GM03348 (cell line): ENCODE data around the gene ANKRD39.
A peak's percentile ranks its signal among the peaks of the same experiment; 100 is the strongest.
"Not testable (repeated sequence)": the region's sequence is repeated elsewhere in the genome, so short reads cannot be mapped to it uniquely, and the experiment has no call there.

Source experiments
- DNase-seq: peaks from one replicate; pipeline ENCODE4 v3.0.0; 2012; ENCODE audit warnings: low spot score

The ANKRD39 gene

GRCh38 chr2:96870626-96871255, 12.9 kb upstream of the ANKRD39 start:
- DNase-seq = no peak

- DNase-seq = peak; percentile 86
Observed at GRCh38 chr2:96869822-96870625, 12.2 kb upstream of the ANKRD39 start, which contains the start of gene SEMA4C. Gene SEMA4C, minus strand, starts transcription at chr2:96870080. Its CDS starts 2,194 bp downstream, at chr2:96867886.

GRCh38 chr2:96869281-96869821, 11.5 kb upstream of the ANKRD39 start:
- DNase-seq = peak; percentile 93

GRCh38 chr2:96868555-96869280, 10.9 kb upstream of the ANKRD39 start:
- peak; percentile 97 for DNase-seq

- DNase-seq = no peak
Observed at GRCh38 chr2:96867756-96868554, 10.1 kb upstream of the ANKRD39 start.

- no peak for DNase-seq
Observed at GRCh38 chr2:96866986-96867755, 9.4 kb upstream of the ANKRD39 start.

GRCh38 chr2:96866586-96866985, 8.8 kb upstream of the ANKRD39 start:
- DNase-seq = no peak

- DNase-seq = no peak
Observed at GRCh38 chr2:96866149-96866548, 8.3 kb upstream of the ANKRD39 start.

GRCh38 chr2:96865654-96866053, 7.8 kb upstream of the ANKRD39 start:
- DNase-seq = no peak

GRCh38 chr2:96864343-96865091, 6.7 kb upstream of the ANKRD39 start:
- DNase-seq = no peak

GRCh38 chr2:96863575-96864342, 5.9 kb upstream of the ANKRD39 start:
- no peak for DNase-seq

- DNase-seq = not testable (repeated sequence)
Observed at GRCh38 chr2:96863056-96863455, 5.2 kb upstream of the ANKRD39 start.

- no peak for DNase-seq
Observed at GRCh38 chr2:96861074-96861473, 3.3 kb upstream of the ANKRD39 start.

- no peak for DNase-seq
Observed at GRCh38 chr2:96860065-96861029, 2.5 kb upstream of the ANKRD39 start.

GRCh38 chr2:96859681-96860064, 1.9 kb upstream of the ANKRD39 start:
- no peak for DNase-seq

- DNase-seq = no peak
Observed at GRCh38 chr2:96859099-96859649, 1.4 kb upstream of the ANKRD39 start.

- no peak for DNase-seq
Observed at GRCh38 chr2:96856776-96857666, 795 bp downstream of the ANKRD39 start.
